HepG2 (cell line): Measurements from ENCODE around the gene ADGRE3. TPM values are rescaled to one million over a fixed set of nuclear protein-coding genes. Genes with fewer than 3 reads are reported as not detected.

ENCODE experiments used
- ATAC-seq: fragments of 200-7000 bp; cut with Tn5 transposase; 3 replicates; pipeline ENCODE4 v1.9.1; 2020; ENCODE audit warnings: mild to moderate bottlenecking, moderate library complexity
- BruUV-seq: library from RNA; stranded (reverse); fragments of 400-500 nt; replicated peaks from 2 replicates; lab custom pipeline; 2021; lab: Mats Ljungman, UMichigan
- CTCF ChIA-PET: fragments of 300-600 bp; formaldehyde crosslinking; extraction: SDS; loops from one replicate; lab custom pipeline; 2021; ENCODE audit warnings: low total read pairs, inconsistent platforms, low intra/inter-chr PET ratio; lab: Yijun Ruan, JAX
- POLR2A ChIA-PET: fragments of 350-600 bp; sonication (Branson Sonifier 250); formaldehyde crosslinking; loops from one replicate; lab custom pipeline; 2020; ENCODE audit warnings: antibody characterized with exemption, inconsistent platforms; lab: Yijun Ruan, JAX
- DNase-seq: peaks from one replicate; pipeline ENCODE4 v3.0.0-alpha.2; 2015; ENCODE audit warnings: low spot score
- FAIRE-seq: peaks from 3 replicates; lab custom pipeline; 2011; peaks lifted over from hg19 to GRCh38; lab: Jason Lieb, UNC
- H2AFZ ChIP-seq: one replicate; pipeline ENCODE4 v1.6.1; 2011; ENCODE audit warnings: low read length, inconsistent platforms
- H3K27ac ChIP-seq: fragments of 300-600 bp; 3 replicates; pipeline ENCODE4 v1.8.0; 2011; ENCODE audit warnings: mixed run types, mild to moderate bottlenecking, mixed read lengths, low read length, inconsistent platforms; ENCODE audit not compliant: insufficient read depth; ENCODE audit errors: extremely low read length
- H3K27me3 ChIP-seq, 2 experiments: fragments of 200-600 bp in 1 of 2; 2 replicates in 1 of 2; 3 replicates in 1 of 2; pipeline versions ENCODE4 v1.6.0 to v1.8.0; 2011; ENCODE audit warnings: low read length in 2 of 2, mild to moderate bottlenecking in 2 of 2, moderate library complexity in 2 of 2, inconsistent platforms in 1 of 2; ENCODE audit not compliant: insufficient read depth in 2 of 2, control insufficient read depth in 1 of 2
- H3K36me3 ChIP-seq, 2 experiments: fragments of 200-600 bp in 1 of 2; replicated peaks in 1 of 2; 2 replicates in 1 of 2; 3 replicates in 1 of 2; pipeline versions ENCODE4 v1.5.1 to v1.8.0; 2011; ENCODE audit warnings: low read length in 2 of 2, inconsistent platforms in 1 of 2; ENCODE audit not compliant: insufficient read depth in 2 of 2, control insufficient read depth in 1 of 2
- H3K4me1 ChIP-seq: 2 replicates; pipeline ENCODE4 v1.5.1; 2012; ENCODE audit warnings: low read length, inconsistent platforms; ENCODE audit not compliant: insufficient read depth
- H3K4me2 ChIP-seq: 2 replicates; pipeline ENCODE4 v1.6.0; 2011; ENCODE audit warnings: low read depth, low read length, inconsistent platforms
- H3K4me3 ChIP-seq, 3 experiments: fragments of 200-600 bp in 1 of 3; sonication (generic), shearing (Covaris generic) in 1 of 3; replicated peaks in 1 of 3; 2 replicates each; pipeline ENCODE4 v1.5.1; 2011 to 2016; ENCODE audit warnings: low read length in 3 of 3, inconsistent platforms in 2 of 3, low read depth in 2 of 3, mild to moderate bottlenecking in 2 of 3, control low read depth in 1 of 3, mixed read lengths in 1 of 3; ENCODE audit not compliant: insufficient read depth in 1 of 3
- H3K79me2 ChIP-seq: one replicate; pipeline ENCODE4 v1.6.1; 2011; ENCODE audit warnings: low read length, inconsistent platforms; ENCODE audit not compliant: insufficient read depth
- H3K9ac ChIP-seq: 2 replicates; pipeline ENCODE4 v1.6.0; 2011; ENCODE audit warnings: mild to moderate bottlenecking, low read depth, low read length, inconsistent platforms; ENCODE audit not compliant: insufficient read depth
- H3K9me3 ChIP-seq: 2 replicates; pipeline ENCODE4 v1.5.1; 2012; ENCODE audit warnings: mild to moderate bottlenecking, low read length
- H4K20me1 ChIP-seq: 2 replicates; pipeline ENCODE4 v1.6.0; 2011; ENCODE audit warnings: inconsistent platforms, mild to moderate bottlenecking, low read length, moderate library complexity; ENCODE audit not compliant: insufficient read depth
- BRF2 ChIP-seq: sonication (generic); formaldehyde crosslinking; IDR thresholded peaks from 2 replicates; pipeline ENCODE4 v1.8.1; 2022; ENCODE audit warnings: mild to moderate bottlenecking, missing genetic modification reagents
- CC2D1A ChIP-seq: sonication (generic); formaldehyde crosslinking; IDR thresholded peaks from 2 replicates; pipeline ENCODE4 v1.8.1; 2023; ENCODE audit warnings: mild to moderate bottlenecking, missing genetic modification reagents
- CCDC6 ChIP-seq: sonication (generic); formaldehyde crosslinking; IDR thresholded peaks from 2 replicates; pipeline ENCODE4 v1.8.1; 2022; ENCODE audit warnings: mild to moderate bottlenecking, missing genetic modification reagents, moderate library complexity
- DR1 ChIP-seq: sonication (generic); formaldehyde crosslinking; IDR thresholded peaks from 2 replicates; pipeline ENCODE4 v1.8.0; 2021; ENCODE audit warnings: mild to moderate bottlenecking, missing genetic modification reagents, inconsistent platforms
- GATAD2A ChIP-seq: IDR thresholded peaks from 2 replicates; pipeline ENCODE4 v1.6.1; 2016
- ZMAT3 ChIP-seq: sonication (generic); formaldehyde crosslinking; conservative IDR thresholded peaks from 2 replicates; pipeline ENCODE4 v1.7.0; 2021; ENCODE audit warnings: missing genetic modification reagents
- ZNF274 ChIP-seq: sonication (generic); formaldehyde crosslinking; IDR thresholded peaks from 2 replicates; pipeline ENCODE4 v1.5.1; 2020; ENCODE audit warnings: mild to moderate bottlenecking, missing genetic modification reagents
- ZNF468 ChIP-seq: sonication (generic); formaldehyde crosslinking; IDR thresholded peaks from 2 replicates; pipeline ENCODE4 v1.8.0; 2022; ENCODE audit warnings: mild to moderate bottlenecking, moderate library complexity, missing genetic modification reagents
- ZNF564 ChIP-seq: sonication (generic); formaldehyde crosslinking; IDR thresholded peaks from 2 replicates; pipeline ENCODE4 v1.8.1; 2023; ENCODE audit warnings: mild to moderate bottlenecking, missing genetic modification reagents
- WGBS: methylation state at CpG from one replicate; pipeline ENCODE4 v1.1.6; 2017; ENCODE audit warnings: low lambda C conversion rate; 5-methylcytosine and 5-hydroxymethylcytosine counted together
- in situ Hi-C: cut with HindIII; loops from 2 replicates; pipeline ENCODE4 v1.10.0; 2017; ENCODE audit warnings: low pct_unique_long_range_greater_than_20kb; ENCODE audit not compliant: extremely low pct_ligation_motif_present
- intact Hi-C: fragments of 100-400 bp; cut with micrococcal nuclease; formaldehyde crosslinking; loops from one replicate; pipeline ENCODE4 v1.10.0; 2022; ENCODE audit not compliant: unreplicated experiment
- polyA plus RNA-seq, 8 experiments: library from polyadenylated mRNA; depleted of rRNA in 3 of 8; stranded (reverse) in 7 of 8; unstranded in 1 of 8; fragments of >200 nt; fragmentation: Illumina TruSeq in 4 of 8; extraction: Trizol in 4 of 8; gene quantifications; 2 replicates each; pipeline versions ENCODE4 v1.2.1 to v1.2.3, GENCODE V29; 2011 to 2016; ENCODE audit warnings: low read depth in 4 of 8, missing spikeins in 1 of 8, mixed read lengths in 1 of 8; ENCODE audit not compliant: insufficient read depth in 1 of 8
- total RNA-seq, 5 experiments: library from RNA; depleted of rRNA; stranded (reverse); fragments of >200 nt; fragmentation: Illumina TruSeq; extraction: Trizol; gene quantifications; 2 replicates each; pipeline ENCODE4 v1.2.3, GENCODE V29; 2016; ENCODE audit warnings: low read depth in 1 of 5
- TF ChIP-seq, protein P1 (sequence below): sonication (generic); formaldehyde crosslinking; IDR thresholded peaks from 2 replicates; pipeline ENCODE4 v1.8.1; 2023; ENCODE audit warnings: mild to moderate bottlenecking, moderate library complexity, missing genetic modification reagents
- TF ChIP-seq, protein P2 (sequence below): IDR thresholded peaks from 2 replicates; pipeline ENCODE4 v1.6.1; 2016; ENCODE audit warnings: low read depth, control low read depth

Gene ADGRE3
- total and polyA plus RNA-seq, 2 of the 13 experiments (the other 11 are each of a cell fraction or from before 2014, with no cell fraction given), result not detected

DNA sequence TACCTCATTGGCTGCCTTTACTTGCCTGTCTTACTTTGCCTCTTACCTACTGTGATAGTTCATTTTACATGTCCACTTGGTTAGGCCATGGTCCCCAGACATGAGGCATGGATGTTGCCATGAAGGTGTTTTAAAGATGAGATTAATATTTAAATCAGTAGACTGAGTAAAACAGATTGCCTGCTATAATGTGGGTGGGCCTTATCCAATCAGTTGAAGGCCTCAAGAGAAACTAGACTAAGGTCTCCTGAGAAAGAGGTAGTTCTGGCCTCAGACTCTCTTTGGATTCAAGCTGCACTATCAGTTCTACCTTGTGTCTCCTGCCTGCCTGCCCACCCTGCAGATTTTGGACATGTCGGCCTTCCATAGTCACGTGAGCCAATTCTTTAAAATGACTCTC, 26.1 kb downstream of the ADGRE3 start:
- FAIRE-seq (no peak), DNase-seq (no peak), ATAC-seq (no peak)
- ChIA-PET POLR2A (no interaction called here), CTCF (no interaction called here)
- Histone ChIP-seq H3K4me1 (no peaks in the 10 kb centered on the region), H3K27ac (no peak overlapping the region), H3K79me2 (no peaks in the 10 kb centered on the region), H3K9me3 (no peaks in the 10 kb centered on the region), H3K9ac (no peak overlapping the region), H4K20me1 (no peaks in the 10 kb centered on the region), H3K36me3 (no peaks in the 10 kb centered on the region), H3K4me3 (no peak overlapping the region), H3K27me3 (no peaks in the 10 kb centered on the region), H2AFZ (no peak overlapping the region), H3K4me2 (no peak overlapping the region)
- no peak for TF ChIP-seq DR1 (CRISPR knock-in tag)
- TF ChIP-seq, protein P1, sequence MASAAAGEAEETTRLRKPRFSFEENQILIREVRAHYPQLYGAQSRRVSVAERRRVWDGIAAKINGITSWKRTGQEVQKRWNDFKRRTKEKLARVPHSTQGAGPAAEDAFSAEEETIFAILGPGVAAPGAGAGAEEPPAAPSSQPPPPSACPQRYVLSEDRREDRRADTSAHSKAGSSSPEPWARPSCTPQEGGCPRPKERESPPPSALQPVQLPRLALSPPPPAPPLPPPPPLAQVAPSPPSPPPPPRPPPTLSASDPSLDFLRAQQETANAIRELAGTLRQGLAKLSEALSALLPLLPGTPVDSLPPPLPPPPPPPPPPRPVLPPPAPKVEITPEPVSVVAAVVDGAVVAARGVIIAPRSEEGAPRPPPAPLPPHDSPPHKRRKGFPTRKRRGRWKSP (CRISPR knock-in tag), result no peak
- no peak for TF ChIP-seq CC2D1A (CRISPR knock-in tag)
- TF ChIP-seq CCDC6 (CRISPR knock-in tag), result no peak
- TF ChIP-seq ZNF274, result no peak
- TF ChIP-seq ZNF468, result no peak
- TF ChIP-seq GATAD2A, result no peak
- TF ChIP-seq, protein P2, sequence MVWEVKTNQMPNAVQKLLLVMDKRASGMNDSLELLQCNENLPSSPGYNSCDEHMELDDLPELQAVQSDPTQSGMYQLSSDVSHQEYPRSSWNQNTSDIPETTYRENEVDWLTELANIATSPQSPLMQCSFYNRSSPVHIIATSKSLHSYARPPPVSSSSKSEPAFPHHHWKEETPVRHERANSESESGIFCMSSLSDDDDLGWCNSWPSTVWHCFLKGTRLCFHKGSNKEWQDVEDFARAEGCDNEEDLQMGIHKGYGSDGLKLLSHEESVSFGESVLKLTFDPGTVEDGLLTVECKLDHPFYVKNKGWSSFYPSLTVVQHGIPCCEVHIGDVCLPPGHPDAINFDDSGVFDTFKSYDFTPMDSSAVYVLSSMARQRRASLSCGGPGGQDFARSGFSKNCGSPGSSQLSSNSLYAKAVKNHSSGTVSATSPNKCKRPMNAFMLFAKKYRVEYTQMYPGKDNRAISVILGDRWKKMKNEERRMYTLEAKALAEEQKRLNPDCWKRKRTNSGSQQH (CRISPR knock-in tag), result no peak
- no peak for TF ChIP-seq ZMAT3 (CRISPR knock-in tag)
- no peak for TF ChIP-seq BRF2 (CRISPR knock-in tag)
- TF ChIP-seq ZNF564, result no peak
- intact Hi-C loops (no loop called here), in situ Hi-C loops (no loop called here)
- 47% methylated on average over 2 of the region's 2 CpGs for WGBS
- no TSS peak for BruUV-seq
